GM18520 (cell line): Measurements from ENCODE around the gene TECR.
"Not testable (repeated sequence)": the region's sequence is repeated elsewhere in the genome, so short reads cannot be mapped to it uniquely, and the experiment has no call there.

Experiments used
- ATAC-seq: cut with Tn5 transposase; IDR thresholded peaks from one replicate; pipeline ENCODE4 v1.9.1; 2021; ENCODE audit not compliant: unreplicated experiment

Gene TECR

DNA sequence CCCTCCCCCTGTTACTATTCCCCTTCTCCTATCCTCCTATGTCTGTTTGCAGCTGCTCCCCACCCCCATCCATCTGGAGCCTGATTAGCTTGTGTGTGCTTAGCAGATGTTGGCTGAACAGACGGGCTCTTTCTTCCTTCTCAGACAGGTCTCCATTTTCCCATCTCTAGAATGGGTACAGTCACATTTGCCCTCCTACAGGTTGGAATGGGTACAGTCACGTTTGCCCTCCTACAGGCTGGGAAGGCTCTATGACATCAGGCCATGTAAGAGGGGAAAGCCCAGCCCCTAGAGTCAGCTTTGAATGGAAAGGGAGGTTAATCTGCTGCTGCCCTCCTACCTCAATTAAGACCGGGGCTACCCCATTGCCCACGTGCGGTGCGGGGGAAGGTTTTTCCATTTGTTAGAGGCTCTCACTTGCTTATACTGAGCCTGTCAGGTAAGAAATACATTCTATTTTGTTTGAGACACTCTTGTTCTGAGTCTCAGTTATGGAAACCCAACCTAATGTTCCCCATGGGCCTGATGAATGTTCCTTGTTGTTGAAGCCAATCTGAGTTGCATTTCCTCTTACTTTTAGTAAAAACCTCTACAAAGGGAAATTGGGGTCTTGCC, 51.3 kb downstream of the TECR start:
- no peak for ATAC-seq

DNA sequence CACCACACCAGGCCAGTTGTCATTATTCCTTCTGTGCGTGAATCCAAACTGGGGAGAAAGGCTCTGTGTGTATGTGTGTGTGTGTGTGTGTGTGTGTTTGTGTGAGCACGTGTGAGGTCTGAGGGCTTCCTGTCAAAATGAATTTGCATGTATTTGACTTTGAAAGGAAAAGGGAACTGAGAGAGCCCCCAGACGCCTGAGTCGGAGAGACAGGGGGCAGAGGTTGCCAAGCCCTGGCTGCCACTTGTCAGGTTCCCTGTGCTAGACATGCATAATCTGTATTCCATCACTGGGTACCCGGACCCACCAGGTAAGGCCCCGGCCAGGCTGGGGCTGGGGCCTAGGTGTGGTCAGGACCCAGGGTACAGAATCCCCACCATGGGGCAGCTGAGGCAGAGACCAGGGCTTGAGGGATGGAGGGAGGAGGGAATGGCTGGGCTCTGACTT, 53.5 kb downstream of the TECR start, which contains the start of gene CLEC17A:
Gene CLEC17A (plus strand): TSS at position 191 of the 447 bp plus-strand sequence. CDS start 77 bp downstream, at position 268.
- ATAC-seq, result no peak

DNA sequence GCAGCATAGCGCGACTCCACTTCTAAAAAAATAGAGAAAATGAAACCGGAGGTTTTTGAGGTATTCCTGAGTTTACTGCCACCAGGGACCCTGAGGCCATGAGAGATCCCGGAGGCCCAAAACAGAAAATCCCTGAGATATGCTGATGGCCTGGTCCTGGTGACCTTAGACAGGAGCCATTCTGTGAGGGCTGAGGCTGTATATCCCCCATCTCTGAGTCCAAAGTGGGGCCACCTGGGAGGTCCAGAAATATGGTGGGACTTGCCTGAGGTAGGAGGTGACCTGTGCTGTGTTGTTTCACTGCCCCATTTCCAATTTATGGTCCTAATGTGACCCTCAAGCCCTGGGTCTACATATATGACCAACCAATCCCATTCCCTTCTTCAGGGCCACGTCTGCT, 55.0 kb downstream of the TECR start:
- ATAC-seq, result not testable (repeated sequence)

- peak; percentile 75 for ATAC-seq
Observed at GRCh38 chr19:14585187-14585586, 55.8 kb downstream of the TECR start.

DNA sequence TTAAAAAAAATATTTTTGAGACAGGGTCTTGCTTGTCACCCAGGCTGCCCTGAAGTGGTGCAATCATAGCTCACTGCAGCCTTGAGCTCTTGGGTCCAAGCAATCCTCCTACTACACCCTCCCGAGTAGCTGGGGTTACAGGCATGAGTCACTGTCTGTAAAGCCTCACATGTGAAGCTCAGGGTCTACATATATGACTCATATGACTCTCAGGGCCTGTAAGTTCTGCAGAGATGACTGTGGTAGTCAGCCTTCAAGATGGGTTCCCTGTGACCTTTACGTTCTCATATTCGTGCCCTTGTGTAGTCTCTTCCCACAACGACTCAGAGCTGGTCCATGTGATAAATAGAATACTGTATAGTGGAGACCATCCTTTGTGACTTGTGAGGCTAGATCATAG, 60.0 kb downstream of the TECR start:
- ATAC-seq, result not testable (repeated sequence)

DNA sequence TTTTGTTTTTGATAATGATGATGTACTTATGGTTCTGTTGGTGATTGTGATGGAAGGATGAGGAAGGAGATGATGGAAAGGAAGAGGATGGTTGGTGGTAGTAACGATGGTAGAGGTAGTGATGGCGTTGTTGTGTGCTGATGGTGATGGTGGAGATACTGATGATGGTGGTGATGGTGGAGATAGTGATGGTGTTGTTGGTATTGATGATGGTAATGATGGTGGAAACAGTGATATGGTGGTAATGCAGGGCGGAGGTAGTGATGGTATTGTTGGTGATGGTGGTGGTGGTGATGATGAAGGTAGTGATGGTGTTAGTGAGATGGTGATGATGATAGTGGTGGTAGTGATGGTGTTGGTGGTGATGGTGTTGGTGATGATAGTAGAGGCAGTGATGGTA, 66.2 kb downstream of the TECR start:
- no peak for ATAC-seq

- no peak for ATAC-seq
Observed at GRCh38 chr19:14599548-14600147, 70.3 kb downstream of the TECR start.

- peak; percentile 79 for ATAC-seq
Observed at GRCh38 chr19:14603990-14604387, 74.6 kb downstream of the TECR start.

GRCh38 chr19:14606627-14607026, 77.2 kb downstream of the TECR start:
- no peak for ATAC-seq

DNA sequence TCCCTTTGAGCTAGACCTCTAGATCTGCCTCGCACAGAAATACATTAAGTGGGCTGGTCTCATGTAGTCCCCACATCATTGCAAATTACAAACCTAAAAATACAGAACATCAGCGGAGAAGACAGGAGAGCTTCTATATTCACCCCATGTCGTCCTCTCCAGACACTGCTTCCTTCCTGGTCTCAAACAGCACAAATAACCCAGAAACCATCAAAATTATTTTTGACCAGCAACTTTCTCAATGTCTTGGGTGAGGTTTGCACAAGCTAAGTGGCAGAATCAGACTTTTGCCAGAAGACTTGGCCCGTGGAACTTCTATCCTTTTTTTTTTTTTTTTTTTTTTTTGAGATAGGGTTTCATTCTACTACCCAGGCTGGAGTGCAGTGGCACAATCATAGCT, 81.7 kb downstream of the TECR start:
- no peak for ATAC-seq

GRCh38 chr19:14612242-14612641, 82.8 kb downstream of the TECR start:
- not testable (repeated sequence) for ATAC-seq

- ATAC-seq, result no peak
Observed at GRCh38 chr19:14612657-14613056, 83.3 kb downstream of the TECR start.

DNA sequence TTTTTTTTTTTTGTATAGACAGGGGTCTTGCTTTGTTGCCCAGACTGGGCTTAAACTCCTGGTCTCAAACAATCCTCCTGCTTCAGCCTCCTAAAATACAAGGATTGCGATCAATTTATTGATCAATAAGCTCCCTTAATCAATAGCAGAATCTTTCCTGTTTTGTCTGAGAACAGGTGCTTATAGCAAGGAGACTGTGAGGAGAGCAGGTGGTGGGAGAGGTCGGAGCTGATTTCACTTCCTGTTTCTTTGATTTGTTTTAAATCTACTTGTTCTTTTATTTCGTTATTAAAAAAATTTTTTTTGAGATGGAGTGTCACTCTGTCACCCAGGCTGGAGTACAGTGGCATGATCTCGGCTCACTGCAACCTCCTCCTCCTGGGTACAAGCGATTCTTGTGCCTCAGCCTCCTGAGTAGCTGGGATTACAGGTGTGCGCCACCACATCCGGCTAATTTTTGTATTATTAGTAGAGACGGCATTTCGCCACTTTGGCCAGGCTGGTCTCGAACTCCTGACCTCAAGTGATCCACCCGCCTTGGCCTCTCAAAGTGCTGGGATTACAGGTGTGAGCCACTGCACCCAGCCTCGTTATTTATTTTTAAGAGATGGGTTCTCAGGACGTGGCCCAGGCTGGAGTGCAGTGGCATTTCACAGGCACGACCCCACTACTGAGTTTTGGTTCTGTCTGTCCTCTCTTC, 84.2 kb downstream of the TECR start:
- not testable (repeated sequence) for ATAC-seq

DNA sequence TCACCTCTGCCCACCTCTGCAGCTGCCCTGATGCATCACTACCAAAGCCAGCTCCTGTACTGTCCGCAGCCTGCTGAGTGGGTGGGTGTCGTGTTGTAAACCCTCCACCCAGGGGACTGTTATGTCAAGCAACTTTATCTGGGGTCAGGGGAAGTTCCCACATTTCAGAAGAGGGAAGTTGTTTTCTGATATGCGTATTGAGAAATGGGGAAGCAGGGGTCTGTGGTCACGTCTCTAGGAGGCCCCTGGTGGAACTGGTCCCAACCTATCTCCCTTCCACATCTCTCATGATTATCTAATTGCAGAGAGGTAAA, 84.7 kb downstream of the TECR start:
- no peak for ATAC-seq
